H54 (cell line): ENCODE data around the gene NKIRAS1.
A peak's percentile ranks its signal among the peaks of the same experiment; 100 is the strongest.
"Not testable (repeated sequence)": the region's sequence is repeated elsewhere in the genome, so short reads cannot be mapped to it uniquely, and the experiment has no call there.

Experiments
- DNase-seq: peaks from one replicate; pipeline ENCODE4 v3.0.0; 2011; ENCODE audit warnings: low spot score, mixed read lengths; ENCODE audit not compliant: insufficient read length
- FAIRE-seq: peaks from 3 replicates; lab custom pipeline; 2011; peaks lifted over from hg19 to GRCh38; lab: Jason Lieb, UNC
- POLR2A ChIP-seq: IDR thresholded peaks from 2 replicates; pipeline ENCODE4 v1.6.1; 2011; ENCODE audit warnings: low read depth, mild to moderate bottlenecking, low read length

NKIRAS1 gene

DNA sequence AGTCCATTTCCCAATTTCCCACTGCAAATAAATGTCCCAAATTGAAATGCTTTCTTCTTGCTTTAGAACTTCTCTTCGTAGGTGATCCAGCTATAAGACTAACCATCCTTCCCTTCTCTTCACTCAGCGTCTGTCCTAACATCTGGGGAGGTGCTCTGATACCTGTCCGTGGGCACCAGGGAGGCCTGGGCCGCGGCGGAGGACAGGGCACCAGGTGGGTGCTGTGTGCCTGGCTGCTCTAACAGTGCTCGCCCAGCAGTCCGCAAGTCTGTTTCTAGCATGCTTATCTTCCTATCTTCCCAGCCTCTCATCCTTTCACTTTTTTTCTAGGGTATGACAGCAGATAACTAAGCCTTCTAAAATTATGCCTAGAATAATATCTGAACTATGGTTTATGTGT, 37.3 kb downstream of the NKIRAS1 start:
- FAIRE-seq = no peak
- DNase-seq = no peak
- no peak for TF ChIP-seq POLR2A

DNA sequence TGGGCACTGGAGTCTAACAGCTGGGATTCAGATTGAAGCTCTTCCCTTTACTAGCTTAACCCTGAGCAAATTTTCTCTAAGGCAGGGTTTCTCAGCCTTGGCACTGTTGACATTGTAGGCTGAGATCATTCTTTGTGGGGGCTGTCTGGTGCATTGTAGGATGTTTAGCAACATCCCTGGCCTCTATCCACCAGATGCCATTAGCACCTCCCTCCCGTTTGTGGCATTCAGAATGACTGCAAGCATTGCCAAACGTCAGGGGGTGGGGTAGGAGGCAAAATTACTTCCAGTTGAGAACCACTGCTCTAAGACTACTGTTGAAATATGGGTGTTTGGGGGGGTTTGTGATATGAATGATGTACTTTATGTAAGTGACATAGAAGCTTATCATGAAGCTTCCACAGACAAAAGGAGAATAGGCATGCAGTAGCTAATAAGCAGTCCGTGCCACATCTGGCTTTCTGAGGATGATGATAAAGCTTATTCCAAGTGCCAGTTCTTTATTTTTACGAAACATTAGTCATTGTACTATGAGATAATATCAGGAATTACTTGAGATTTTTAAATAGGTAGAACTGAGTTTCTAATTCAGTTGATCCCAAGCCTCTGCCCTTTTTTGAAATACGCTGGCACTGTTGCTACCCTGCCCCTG, 39.3 kb downstream of the NKIRAS1 start:
- peak; percentile 65 for FAIRE-seq
- DNase-seq = peak; percentile 25

DNA sequence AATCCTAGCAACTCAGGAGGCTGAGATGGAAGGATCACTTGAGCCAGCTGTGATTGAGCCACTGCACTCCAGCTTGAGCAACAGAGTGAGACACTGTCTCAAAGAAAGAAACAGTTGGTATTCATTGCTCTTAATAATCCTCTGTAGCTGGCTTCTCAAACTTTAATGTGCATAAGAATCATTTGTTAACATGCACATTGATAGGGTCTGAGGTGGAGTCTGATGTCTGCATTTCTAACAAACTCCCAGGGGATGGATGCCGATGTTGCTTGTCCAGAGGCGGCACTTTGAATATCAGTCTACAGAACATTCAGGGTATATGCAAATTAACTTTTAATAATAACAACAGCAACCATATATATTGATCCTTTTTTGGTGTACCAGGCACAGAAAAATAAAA, 39.9 kb downstream of the NKIRAS1 start:
- DNase-seq (no peak), FAIRE-seq (no peak)
- TF ChIP-seq POLR2A = no peak

More for the DNA sequence above, 39.3 kb downstream of the NKIRAS1 start:
- no peak for TF ChIP-seq POLR2A

DNA sequence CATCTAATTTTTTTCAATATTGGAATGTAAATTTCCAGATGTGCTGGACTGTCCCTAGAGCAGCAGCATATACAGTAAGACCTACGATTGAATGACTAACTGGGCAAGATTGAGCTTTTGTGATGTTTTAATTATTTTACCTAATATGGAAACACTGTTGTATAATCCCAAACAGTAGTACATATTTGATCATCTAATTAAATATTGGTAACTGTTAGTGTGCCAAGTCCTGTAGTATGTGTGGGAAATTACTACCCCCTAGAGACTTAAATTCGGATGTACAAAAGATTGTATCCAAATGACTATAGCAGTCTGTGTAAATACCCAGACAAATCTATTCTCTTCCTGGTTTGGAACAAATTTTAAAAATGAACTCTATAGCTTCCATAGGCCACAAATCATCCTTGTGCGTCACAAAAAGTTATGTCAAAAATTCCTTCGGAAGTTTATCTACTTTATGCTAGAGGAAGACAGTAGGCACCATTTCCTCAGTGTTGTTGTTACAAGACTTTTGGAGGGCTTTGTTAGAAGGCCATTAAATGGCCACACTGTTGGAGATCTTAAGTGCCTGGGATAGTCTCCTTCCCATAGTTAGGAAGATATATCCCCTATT, 41.6 kb downstream of the NKIRAS1 start:
- no peak for TF ChIP-seq POLR2A
- FAIRE-seq (no peak), DNase-seq (no peak)

DNA sequence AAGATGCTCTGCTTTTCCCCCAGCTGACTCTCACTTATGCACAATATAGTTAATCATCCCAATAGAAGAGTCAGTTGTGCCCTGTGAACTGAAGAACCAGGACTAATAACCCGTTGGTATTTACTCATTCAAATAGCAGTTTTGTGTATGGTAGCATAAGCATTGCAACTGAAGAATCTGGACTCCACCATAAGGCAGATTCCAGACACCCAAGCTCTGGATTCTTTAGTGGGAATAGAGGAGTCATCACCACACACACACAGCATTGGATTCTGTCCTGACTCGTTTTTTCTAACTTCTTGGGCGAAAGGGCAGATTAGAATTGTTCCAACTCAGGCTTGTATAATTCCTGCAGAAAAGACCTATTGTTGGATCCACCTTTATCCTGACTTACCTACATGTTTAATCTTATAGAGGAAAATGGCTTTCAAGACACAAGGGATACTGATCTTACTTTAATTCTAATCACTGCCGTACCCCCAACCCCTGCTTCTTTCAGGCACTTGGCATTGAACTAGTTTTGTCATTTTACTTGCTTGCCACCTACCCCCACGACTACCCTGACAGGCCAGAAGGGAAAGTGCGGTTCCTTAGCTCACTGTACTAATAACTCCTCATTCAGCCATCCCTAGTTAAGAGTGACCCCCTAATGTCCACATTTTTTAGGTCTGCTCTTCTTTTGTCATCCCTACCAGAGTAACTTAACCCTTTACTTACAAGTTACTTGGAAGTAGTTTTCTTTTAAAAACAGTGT, 42.3 kb downstream of the NKIRAS1 start:
- TF ChIP-seq POLR2A = no peak
- DNase-seq = no peak
- FAIRE-seq = no peak

DNA sequence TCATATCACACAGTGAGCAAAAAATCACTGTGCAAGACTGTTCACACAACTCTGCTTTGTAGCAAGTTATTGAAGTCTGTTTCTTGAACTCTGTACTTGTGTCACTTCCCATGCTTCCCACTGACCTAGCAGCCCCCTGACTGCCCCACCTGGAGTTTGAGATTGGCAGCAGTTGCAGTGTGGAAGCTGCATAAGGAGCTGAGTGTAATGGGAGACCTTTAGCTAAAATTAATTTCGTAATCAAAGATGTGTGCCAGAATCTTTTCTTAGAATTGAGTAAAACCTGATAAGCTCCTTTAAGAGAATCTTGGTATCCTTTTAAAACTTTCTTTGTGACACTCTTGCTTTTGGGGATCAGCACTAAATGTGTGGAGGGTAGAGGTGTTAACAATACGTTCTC, 42.8 kb downstream of the NKIRAS1 start:
- no peak for TF ChIP-seq POLR2A
- FAIRE-seq (no peak), DNase-seq (no peak)

DNA sequence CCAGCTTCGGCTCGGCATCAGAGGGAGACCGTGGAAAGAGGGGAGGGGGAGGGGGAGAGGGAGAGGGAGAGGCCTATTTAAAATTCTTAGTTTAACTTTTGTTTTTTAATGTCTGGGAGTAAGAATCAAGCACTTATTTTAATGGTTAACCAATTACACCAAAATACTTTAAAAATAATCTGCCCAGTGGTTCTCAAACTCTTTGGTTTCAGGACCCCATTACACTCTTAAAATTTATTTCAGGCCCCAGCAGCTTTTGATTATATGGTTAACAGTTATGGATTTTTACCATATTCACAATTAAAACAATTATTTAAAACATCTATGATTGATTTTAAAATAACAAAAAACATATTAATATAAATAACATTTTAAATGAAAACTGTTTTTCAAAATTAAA, 44.5 kb downstream of the NKIRAS1 start:
- no peak for FAIRE-seq
- no peak for TF ChIP-seq POLR2A

DNA sequence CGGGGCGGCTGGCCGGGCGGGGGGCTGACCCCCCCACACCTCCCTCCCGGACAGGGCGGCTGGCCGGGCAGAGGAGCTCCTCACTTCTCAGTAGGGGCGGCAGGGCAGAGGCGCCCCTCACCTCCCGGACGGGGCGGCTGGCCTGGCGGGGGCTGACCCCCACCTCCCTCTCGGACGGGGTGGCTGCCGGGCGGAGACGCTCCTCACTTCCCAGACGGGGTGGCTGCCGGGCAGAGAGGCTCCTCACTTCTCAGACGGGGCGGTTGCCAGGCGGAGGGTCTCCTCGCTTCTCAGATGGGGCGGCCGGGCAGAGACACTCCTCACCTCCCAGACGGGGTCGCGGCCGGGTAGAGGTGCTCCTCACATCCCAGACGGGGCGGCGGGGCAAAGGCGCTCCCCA, 45.4 kb downstream of the NKIRAS1 start:
- DNase-seq, FAIRE-seq: not testable (repeated sequence)

More for the DNA sequence above, 44.5 kb downstream of the NKIRAS1 start:
- no peak for DNase-seq

DNA sequence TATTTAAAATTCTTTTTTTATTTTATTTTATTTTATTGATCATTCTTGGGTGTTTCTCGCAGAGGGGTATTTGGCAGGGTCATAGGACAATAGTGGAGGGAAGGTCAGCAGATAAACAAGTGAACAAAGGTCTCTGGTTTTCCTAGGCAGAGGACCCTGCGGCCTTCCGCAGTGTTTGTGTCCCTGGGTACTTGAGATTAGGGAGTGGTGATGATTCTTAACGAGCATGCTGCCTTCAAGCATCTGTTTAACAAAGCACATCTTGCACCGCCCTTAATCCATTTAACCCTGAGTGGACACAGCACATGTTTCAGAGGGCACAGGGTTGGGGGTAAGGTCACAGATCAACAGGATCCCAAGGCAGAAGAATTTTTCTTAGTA, 46.1 kb downstream of the NKIRAS1 start:
- FAIRE-seq, DNase-seq: not testable (repeated sequence)

DNA sequence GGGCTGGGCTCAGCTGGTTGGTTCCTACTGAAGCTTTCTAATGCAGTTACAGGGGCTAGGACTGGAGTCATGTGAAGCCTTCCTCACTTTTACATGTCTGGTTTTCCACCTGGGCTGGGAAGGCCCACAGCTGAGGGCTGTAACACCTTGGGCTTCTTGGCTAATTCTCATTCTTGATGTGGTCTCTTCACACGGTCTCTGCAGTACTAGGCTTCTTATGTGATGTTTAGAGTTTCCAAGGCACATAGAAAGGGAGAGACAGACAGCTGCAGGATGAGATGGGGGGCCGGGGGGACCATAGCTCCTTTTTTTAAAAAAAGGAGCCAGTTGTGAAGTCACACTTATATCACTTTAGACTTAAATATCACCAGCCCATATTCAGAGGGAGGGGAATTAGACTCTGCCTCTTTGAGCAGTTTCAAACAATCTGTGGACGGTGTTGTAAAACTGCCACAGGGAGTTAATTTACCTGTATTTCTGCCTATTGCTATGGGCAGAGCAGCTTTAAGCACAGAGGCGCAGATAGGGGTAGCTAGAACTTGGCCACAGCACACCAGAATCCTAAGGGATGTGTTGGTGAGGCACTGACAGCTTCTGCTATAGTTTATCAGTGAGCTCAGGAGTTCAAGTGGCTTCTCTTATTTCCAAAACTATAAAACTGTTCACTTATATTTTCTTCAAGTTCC, 46.7 kb downstream of the NKIRAS1 start:
- DNase-seq (no peak), FAIRE-seq (no peak)
- TF ChIP-seq POLR2A = no peak

DNA sequence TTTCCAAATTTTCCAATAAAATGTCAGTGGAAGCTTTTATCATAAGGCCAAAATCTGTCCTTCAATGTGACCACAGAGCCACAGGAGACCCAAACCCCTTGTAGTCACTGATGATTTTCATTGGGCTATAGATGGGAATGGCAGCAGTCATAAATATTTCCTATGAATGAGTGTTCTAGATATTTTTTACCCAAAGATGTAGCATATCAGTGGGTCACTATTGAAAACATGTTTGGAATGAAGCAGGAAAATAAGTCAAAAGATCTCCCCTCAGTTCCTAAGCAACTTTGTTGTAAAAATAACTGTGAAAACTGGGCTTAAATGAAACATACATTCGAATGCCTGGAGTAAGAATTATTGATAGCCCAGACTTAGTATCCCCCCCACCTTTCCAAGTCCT, 49.0 kb downstream of the NKIRAS1 start:
- FAIRE-seq (no peak), DNase-seq (no peak)
- no peak for TF ChIP-seq POLR2A

DNA sequence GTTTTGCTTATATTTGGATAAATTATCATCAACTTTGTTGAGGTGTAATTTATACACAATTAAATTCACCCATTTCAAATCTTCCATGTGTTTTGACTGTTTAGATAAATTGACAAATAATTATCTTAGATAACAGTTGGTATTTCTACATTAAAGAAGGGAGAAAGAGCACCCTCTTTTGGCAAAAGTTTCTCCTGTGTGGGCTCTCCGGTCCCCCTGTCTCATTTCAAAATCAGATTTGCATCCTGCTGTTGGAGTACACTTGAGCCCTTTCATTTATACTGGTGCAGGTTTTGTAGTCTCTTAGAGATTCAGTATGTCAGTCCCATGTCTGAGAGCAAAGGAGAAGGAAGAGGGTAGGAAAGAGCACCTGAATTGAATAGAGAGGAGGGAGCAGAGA, 49.4 kb downstream of the NKIRAS1 start:
- DNase-seq (no peak), FAIRE-seq (no peak)
- no peak for TF ChIP-seq POLR2A

DNA sequence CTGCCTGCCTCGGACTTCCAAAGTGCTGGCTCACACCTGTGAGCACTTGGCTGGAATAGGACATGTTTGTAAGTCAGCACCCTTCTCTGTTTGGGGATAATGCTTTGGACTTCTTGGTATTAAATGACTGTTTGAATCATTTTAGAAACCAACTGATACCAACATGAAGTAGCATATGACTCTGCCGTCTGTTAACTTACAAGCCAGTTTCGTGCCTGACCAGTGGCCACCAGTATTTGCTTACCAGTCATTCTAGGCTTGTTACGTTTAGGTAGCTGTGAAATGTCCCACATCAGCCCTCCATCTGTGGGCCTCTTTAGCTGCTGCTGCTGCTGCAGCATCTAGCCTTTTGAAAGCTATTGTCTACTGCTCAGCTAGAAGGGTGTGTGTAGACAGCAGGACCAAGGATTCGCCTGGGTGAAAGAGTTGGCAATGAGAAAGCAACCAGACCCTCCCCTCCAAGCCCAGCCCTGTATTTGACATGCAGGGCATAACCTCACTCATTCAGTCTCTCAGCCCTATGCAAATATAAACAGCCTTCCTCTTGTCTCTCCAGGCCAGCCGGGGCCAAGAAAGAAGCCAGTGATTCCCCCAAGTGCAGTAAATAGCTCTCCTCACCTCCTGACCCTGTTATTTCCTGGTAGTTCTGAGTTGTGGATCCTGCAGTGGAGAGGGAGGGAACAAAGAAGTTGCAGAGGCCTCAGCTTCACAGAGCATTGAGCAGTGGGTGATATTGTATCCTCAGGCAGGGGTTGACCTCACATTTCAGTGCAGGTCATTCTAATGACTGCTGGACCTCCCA, 51.0 kb downstream of the NKIRAS1 start:
- FAIRE-seq (peak; percentile 45), DNase-seq (peak; percentile 25)
- no peak for TF ChIP-seq POLR2A
